Caco-2 (cell line): ENCODE measurements around the gene BCR. TPM values are rescaled to one million over a fixed set of nuclear protein-coding genes. Genes with fewer than 3 reads are reported as not detected.

Source experiments
- BruUV-seq: library from RNA; stranded (reverse); fragments of 400-500 nt; replicated peaks from 2 replicates; lab custom pipeline; 2021; lab: Mats Ljungman, UMichigan
- CTCF ChIA-PET: fragments of 300-600 bp; sonication (Branson Sonifier 250); formaldehyde crosslinking; loops from one replicate; lab custom pipeline; 2022; ENCODE audit warnings: antibody characterized with exemption; lab: Charles Lee
- POLR2A ChIA-PET: fragments of 300-600 bp; sonication (Branson Sonifier 250); formaldehyde crosslinking; loops from one replicate; lab custom pipeline; 2022; ENCODE audit warnings: antibody characterized with exemption; lab: Charles Lee
- DNase-seq, 2 experiments: peaks; one replicate each; pipeline versions ENCODE4 v3.0.0 to v3.0.0-alpha.2; 2020 to 2022
- H3K27me3 ChIP-seq: replicated peaks from 2 replicates; pipeline ENCODE4 v1.6.0; 2011; ENCODE audit warnings: low read length; ENCODE audit not compliant: control insufficient read depth, insufficient read depth
- H3K36me3 ChIP-seq: 2 replicates; pipeline ENCODE4 v1.5.1; 2011; ENCODE audit warnings: low read length; ENCODE audit not compliant: control insufficient read depth, insufficient read depth
- H3K4me1 ChIP-seq: fragments of 250-450 bp; sonication (Bioruptor Pico); 2 replicates; pipeline ENCODE4 v1.5.1; 2020; ENCODE audit warnings: mild to moderate bottlenecking
- H3K4me3 ChIP-seq: 2 replicates; pipeline ENCODE4 v1.5.1; 2011; ENCODE audit warnings: low read depth, mild to moderate bottlenecking, control low read depth, low read length
- H3K9me3 ChIP-seq: fragments of 250-450 bp; sonication (Bioruptor Pico); 2 replicates; pipeline ENCODE4 v1.5.1; 2020; ENCODE audit warnings: mild to moderate bottlenecking, moderate library complexity
- H3K27ac Mint-ChIP-seq: one replicate; pipeline ENCODE4 v1.8.0; 2022; ENCODE audit warnings: mixed read lengths; ENCODE audit not compliant: unreplicated experiment
- H3K27me3 Mint-ChIP-seq: one replicate; pipeline ENCODE4 v1.8.0; 2022; ENCODE audit warnings: mixed read lengths; ENCODE audit not compliant: insufficient read depth, unreplicated experiment
- H3K36me3 Mint-ChIP-seq: one replicate; pipeline ENCODE4 v1.8.0; 2022; ENCODE audit warnings: mild to moderate bottlenecking, mixed read lengths; ENCODE audit not compliant: insufficient read depth, unreplicated experiment
- H3K4me1 Mint-ChIP-seq: one replicate; pipeline ENCODE4 v1.8.0; 2022; ENCODE audit warnings: low read depth, mixed read lengths; ENCODE audit not compliant: unreplicated experiment
- H3K4me3 Mint-ChIP-seq: one replicate; pipeline ENCODE4 v1.8.0; 2022; ENCODE audit warnings: mild to moderate bottlenecking, moderate library complexity, mixed read lengths; ENCODE audit not compliant: unreplicated experiment
- H3K9me3 Mint-ChIP-seq: one replicate; pipeline ENCODE4 v1.8.0; 2022; ENCODE audit warnings: mixed read lengths; ENCODE audit not compliant: unreplicated experiment
- intact Hi-C: fragments of 100-400 bp; cut with micrococcal nuclease; formaldehyde crosslinking; loops from one replicate; pipeline ENCODE4 v1.10.0; 2022; ENCODE audit not compliant: unreplicated experiment
- total RNA-seq: library from RNA; stranded (reverse); gene quantifications from 2 replicates; pipeline ENCODE4 v1.2.3, GENCODE V29; 2022
- TF ChIP-seq, protein P1 (sequence below), 2 experiments: fragments of 200-600 bp in 1 of 2; IDR thresholded peaks; 1 replicate in 1 of 2; 2 replicates in 1 of 2; pipeline versions ENCODE4 v1.5.1 to v1.8.0; 2011 to 2022; ENCODE audit warnings: antibody characterized with exemption in 1 of 2, control low read depth in 1 of 2, inconsistent platforms in 1 of 2, low read depth in 1 of 2, low read length in 1 of 2, mild to moderate bottlenecking in 1 of 2, moderate library complexity in 1 of 2; ENCODE audit not compliant: insufficient read depth in 1 of 2, severe bottlenecking in 1 of 2, unreplicated experiment in 1 of 2

Gene BCR
- total RNA-seq, 1 experiment from 2014 or later, result 87.4 TPM

- Histone ChIP-seq H3K27me3 (no peaks in the 10 kb centered on the region), H3K9me3 (no peaks in the 10 kb centered on the region), H3K36me3 (no peaks in the 10 kb centered on the region), H3K4me3 (no peak overlapping the region), H3K4me1 (peaks cover 13% of the 10 kb centered on the region; the same call in 1 of the 2 replicates)
- Mint-ChIP-seq H3K36me3 (peaks cover 20% of the 10 kb centered on the region), H3K9me3 (no peaks in the 10 kb centered on the region), H3K4me1 (peaks cover 16% of the 10 kb centered on the region), H3K27me3 (no peaks in the 10 kb centered on the region), H3K27ac (no peak overlapping the region), H3K4me3 (no peak overlapping the region)
- POLR2A ChIA-PET, result no interaction called here
- intact Hi-C loops, result no loop called here
- CTCF ChIA-PET, result interaction anchor here (0.6 kb wide), 1 partner anchor 31 kb away, joined by 3 read pairs; the partner anchor contains the start of gene BCR
- DNase-seq, result no peak
- TF ChIP-seq, protein P1, sequence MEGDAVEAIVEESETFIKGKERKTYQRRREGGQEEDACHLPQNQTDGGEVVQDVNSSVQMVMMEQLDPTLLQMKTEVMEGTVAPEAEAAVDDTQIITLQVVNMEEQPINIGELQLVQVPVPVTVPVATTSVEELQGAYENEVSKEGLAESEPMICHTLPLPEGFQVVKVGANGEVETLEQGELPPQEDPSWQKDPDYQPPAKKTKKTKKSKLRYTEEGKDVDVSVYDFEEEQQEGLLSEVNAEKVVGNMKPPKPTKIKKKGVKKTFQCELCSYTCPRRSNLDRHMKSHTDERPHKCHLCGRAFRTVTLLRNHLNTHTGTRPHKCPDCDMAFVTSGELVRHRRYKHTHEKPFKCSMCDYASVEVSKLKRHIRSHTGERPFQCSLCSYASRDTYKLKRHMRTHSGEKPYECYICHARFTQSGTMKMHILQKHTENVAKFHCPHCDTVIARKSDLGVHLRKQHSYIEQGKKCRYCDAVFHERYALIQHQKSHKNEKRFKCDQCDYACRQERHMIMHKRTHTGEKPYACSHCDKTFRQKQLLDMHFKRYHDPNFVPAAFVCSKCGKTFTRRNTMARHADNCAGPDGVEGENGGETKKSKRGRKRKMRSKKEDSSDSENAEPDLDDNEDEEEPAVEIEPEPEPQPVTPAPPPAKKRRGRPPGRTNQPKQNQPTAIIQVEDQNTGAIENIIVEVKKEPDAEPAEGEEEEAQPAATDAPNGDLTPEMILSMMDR (IDR thresholded peaks at IDR 0.05; ENCODE audit: insufficient read depth in 1 of 2, low read depth in 1 of 2, low read length in 1 of 2, severe bottlenecking in 1 of 2, unreplicated experiment in 1 of 2), result no peak
- no TSS peak for BruUV-seq
Observed at GRCh38 chr22:23211622-23212021, 31.3 kb downstream of the BCR start.

- no peaks in the 10 kb centered on the region for H3K9me3 ChIP-seq
- H3K4me1 Mint-ChIP-seq, result peaks cover 16% of the 10 kb centered on the region
- H3K4me3 ChIP-seq, result no peak overlapping the region
- no peak overlapping the region for H3K4me3 Mint-ChIP-seq
- TF ChIP-seq, protein P1 (IDR thresholded peaks at IDR 0.05; ENCODE audit: insufficient read depth in 1 of 2, low read depth in 1 of 2, low read length in 1 of 2, severe bottlenecking in 1 of 2, unreplicated experiment in 1 of 2), result no peak
- ChIA-PET POLR2A (no interaction called here), CTCF (interaction anchor here (0.6 kb wide), 1 partner anchor 32 kb away, joined by 3 read pairs; the partner anchor contains the start of gene BCR)
- peaks cover 13% of the 10 kb centered on the region for H3K36me3 Mint-ChIP-seq
- BruUV-seq, result no TSS peak
- no peak for DNase-seq
- H3K27me3 ChIP-seq, result no peaks in the 10 kb centered on the region
- intact Hi-C loops, result no loop called here
- no peaks in the 10 kb centered on the region for H3K36me3 ChIP-seq
- H3K27ac Mint-ChIP-seq, result no peak overlapping the region
- no peaks in the 10 kb centered on the region for H3K27me3 Mint-ChIP-seq
- H3K4me1 ChIP-seq, result peaks cover 16% of the 10 kb centered on the region; the same call in 1 of the 2 replicates
- H3K9me3 Mint-ChIP-seq, result no peaks in the 10 kb centered on the region
Observed at GRCh38 chr22:23212061-23213021, 32.0 kb downstream of the BCR start.

DNA sequence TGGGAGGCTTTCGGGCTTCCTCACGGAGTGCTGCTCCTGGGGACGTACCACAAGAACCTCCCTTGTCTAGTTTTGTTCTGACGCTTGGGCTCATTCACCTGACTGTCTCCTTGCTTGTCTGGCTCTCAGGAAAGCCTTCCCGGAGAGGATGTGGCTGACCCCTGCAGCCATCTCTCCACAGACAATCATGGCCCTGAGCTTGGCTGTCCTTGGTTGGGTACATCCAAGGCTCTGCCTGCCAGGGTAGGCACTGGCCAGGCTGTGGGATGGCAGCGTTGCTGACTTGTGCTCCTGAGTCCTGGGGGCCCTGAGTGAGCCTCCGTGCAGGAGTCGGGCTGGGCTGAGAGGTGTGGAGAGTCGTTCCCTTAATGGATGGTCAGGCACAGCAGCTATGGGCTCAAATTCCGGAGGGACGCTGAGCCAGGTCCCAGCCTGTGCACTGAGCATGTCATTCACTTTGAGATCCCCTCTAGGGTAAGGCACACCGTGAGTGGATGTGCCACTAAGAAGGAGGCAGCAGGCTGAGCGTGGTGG lies 32.8 kb downstream of the BCR start:
- Mint-ChIP-seq H3K4me1 (peaks cover 20% of the 10 kb centered on the region), H3K27me3 (no peaks in the 10 kb centered on the region), H3K4me3 (no peak overlapping the region), H3K9me3 (no peaks in the 10 kb centered on the region), H3K36me3 (peaks cover 14% of the 10 kb centered on the region), H3K27ac (no peak overlapping the region)
- peaks cover 18% of the 10 kb centered on the region; the same call in 1 of the 2 replicates for H3K4me1 ChIP-seq
- ChIA-PET CTCF (no interaction called here), POLR2A (no interaction called here)
- no peaks in the 10 kb centered on the region for H3K36me3 ChIP-seq
- intact Hi-C loops, result no loop called here
- H3K4me3 ChIP-seq, result no peak overlapping the region
- DNase-seq, result no peak
- BruUV-seq, result no TSS peak
- no peaks in the 10 kb centered on the region for H3K9me3 ChIP-seq
- H3K27me3 ChIP-seq, result no peaks in the 10 kb centered on the region
- TF ChIP-seq, protein P1 (IDR thresholded peaks at IDR 0.05; ENCODE audit: insufficient read depth in 1 of 2, low read depth in 1 of 2, low read length in 1 of 2, severe bottlenecking in 1 of 2, unreplicated experiment in 1 of 2), result no peak
